HEK293T (cell line): Measurements from ENCODE around the gene FOXD3.

Source experiments
- ARNT ChIP-seq: fragments of 450-650 bp; IDR thresholded peaks from 2 replicates; pipeline ENCODE4 v1.6.1; 2017; ENCODE audit warnings: mild to moderate bottlenecking
- BHLHE40 ChIP-seq: fragments of 450-650 bp; IDR thresholded peaks from 2 replicates; pipeline ENCODE4 v1.6.1; 2016; ENCODE audit warnings: mild to moderate bottlenecking, moderate library complexity, borderline replicate concordance
- ELF4 ChIP-seq: fragments of 450-650 bp; IDR thresholded peaks from 2 replicates; pipeline ENCODE4 v1.6.1; 2017; ENCODE audit warnings: antibody characterized with exemption
- FOXA1 ChIP-seq: fragments of 450-650 bp; IDR thresholded peaks from 2 replicates; pipeline ENCODE4 v1.6.1; 2016; ENCODE audit warnings: mild to moderate bottlenecking
- FOXK2 ChIP-seq: fragments of 450-650 bp; IDR thresholded peaks from 2 replicates; pipeline ENCODE4 v1.6.1; 2016; ENCODE audit warnings: mild to moderate bottlenecking
- FOXM1 ChIP-seq: fragments of 450-650 bp; IDR thresholded peaks from 2 replicates; pipeline ENCODE4 v1.6.1; 2017; ENCODE audit warnings: mild to moderate bottlenecking, borderline replicate concordance
- L3MBTL2 ChIP-seq: fragments of 450-650 bp; conservative IDR thresholded peaks from 2 replicates; pipeline ENCODE4 v1.6.1; 2016; ENCODE audit warnings: mild to moderate bottlenecking
- NFRKB ChIP-seq: fragments of 450-650 bp; IDR thresholded peaks from 2 replicates; pipeline ENCODE4 v1.6.1; 2016; ENCODE audit warnings: mild to moderate bottlenecking, moderate library complexity
- SP1 ChIP-seq: fragments of 450-650 bp; IDR thresholded peaks from 2 replicates; pipeline ENCODE4 v1.6.1; 2017
- SUZ12 ChIP-seq: fragments of 450-650 bp; IDR thresholded peaks from 2 replicates; pipeline ENCODE4 v1.6.1; 2016; ENCODE audit warnings: mild to moderate bottlenecking
- ZNF384 ChIP-seq: fragments of 450-650 bp; IDR thresholded peaks from 2 replicates; pipeline ENCODE4 v1.6.1; 2016
- TF ChIP-seq, protein P1 (sequence below): fragments of 450-650 bp; IDR thresholded peaks from 2 replicates; pipeline ENCODE4 v1.6.1; 2016

DNA sequence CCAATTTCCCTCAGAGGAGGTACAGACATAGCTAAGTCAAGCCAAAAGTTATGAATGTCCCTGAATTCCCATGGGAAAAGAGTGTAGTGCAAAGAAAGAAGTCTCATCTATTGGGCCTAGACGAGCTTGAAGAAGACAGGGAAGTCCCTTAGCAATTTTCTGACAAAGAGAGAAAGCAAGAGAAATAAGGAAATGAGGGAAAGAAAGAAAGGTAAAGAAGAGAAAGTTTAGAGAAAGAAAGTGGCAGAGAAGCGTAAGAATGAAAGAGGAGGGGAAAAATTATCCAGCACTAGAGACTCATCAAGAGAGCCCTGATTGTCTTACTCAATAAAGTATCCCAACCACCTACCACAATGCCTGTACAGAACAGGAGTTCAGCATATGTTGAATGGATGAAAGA is 40.6 kb upstream of the FOXD3 start:
- TF ChIP-seq FOXA1 = no peak
- no peak for TF ChIP-seq SUZ12
- no peak for TF ChIP-seq FOXM1
- TF ChIP-seq FOXK2 = no peak
- no peak for TF ChIP-seq ELF4
- no peak for TF ChIP-seq L3MBTL2
- no peak for TF ChIP-seq ARNT
- no peak for TF ChIP-seq SP1
- no peak for TF ChIP-seq BHLHE40
- no peak for TF ChIP-seq ZNF384
- TF ChIP-seq NFRKB = no peak
- TF ChIP-seq, protein P1, sequence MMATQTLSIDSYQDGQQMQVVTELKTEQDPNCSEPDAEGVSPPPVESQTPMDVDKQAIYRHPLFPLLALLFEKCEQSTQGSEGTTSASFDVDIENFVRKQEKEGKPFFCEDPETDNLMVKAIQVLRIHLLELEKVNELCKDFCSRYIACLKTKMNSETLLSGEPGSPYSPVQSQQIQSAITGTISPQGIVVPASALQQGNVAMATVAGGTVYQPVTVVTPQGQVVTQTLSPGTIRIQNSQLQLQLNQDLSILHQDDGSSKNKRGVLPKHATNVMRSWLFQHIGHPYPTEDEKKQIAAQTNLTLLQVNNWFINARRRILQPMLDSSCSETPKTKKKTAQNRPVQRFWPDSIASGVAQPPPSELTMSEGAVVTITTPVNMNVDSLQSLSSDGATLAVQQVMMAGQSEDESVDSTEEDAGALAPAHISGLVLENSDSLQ = no peak
